PFSK-1 (cell line): ENCODE measurements around the gene SAPCD2.

Source experiments
- POLR2AphosphoS5 ChIP-seq: IDR thresholded peaks from 2 replicates; pipeline ENCODE4 v1.6.1; 2012; ENCODE audit warnings: low read depth, mild to moderate bottlenecking, control low read depth, low read length, moderate library complexity
- SIN3A ChIP-seq: IDR thresholded peaks from 2 replicates; pipeline ENCODE4 v1.6.1; 2012; ENCODE audit warnings: mild to moderate bottlenecking, low read length, moderate library complexity, borderline replicate concordance; ENCODE audit not compliant: insufficient read depth
- TAF1 ChIP-seq: IDR thresholded peaks from 2 replicates; pipeline ENCODE4 v1.6.1; 2012; ENCODE audit warnings: low read length, control low read depth, borderline replicate concordance; ENCODE audit not compliant: insufficient read depth
- TF ChIP-seq, protein P1 (sequence below), 2 experiments: IDR thresholded peaks; 2 replicates each; pipeline versions ENCODE4 v1.6.1 to v1.8.0; 2011 to 2012; ENCODE audit warnings: low read depth in 2 of 2, low read length in 2 of 2, control low read depth in 1 of 2, inconsistent platforms in 1 of 2, mild to moderate bottlenecking in 1 of 2, moderate library complexity in 1 of 2; ENCODE audit not compliant: insufficient read depth in 1 of 2

DNA sequence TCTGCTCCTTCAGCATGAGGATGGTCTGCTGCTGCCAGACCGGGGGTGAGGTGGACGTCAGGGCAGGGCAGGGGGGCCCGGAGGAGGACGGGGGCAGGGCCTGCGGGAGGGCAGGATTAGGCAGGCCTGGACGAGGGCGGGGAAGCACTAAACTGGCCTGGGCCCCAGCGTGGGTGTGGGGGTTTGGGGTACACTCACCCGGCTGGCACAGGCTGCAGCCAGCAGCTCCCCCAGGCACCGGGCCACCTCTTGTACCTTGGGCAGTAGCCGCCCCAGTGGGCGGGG lies 5.5 kb downstream of the SAPCD2 start:
- TF ChIP-seq, protein P1, sequence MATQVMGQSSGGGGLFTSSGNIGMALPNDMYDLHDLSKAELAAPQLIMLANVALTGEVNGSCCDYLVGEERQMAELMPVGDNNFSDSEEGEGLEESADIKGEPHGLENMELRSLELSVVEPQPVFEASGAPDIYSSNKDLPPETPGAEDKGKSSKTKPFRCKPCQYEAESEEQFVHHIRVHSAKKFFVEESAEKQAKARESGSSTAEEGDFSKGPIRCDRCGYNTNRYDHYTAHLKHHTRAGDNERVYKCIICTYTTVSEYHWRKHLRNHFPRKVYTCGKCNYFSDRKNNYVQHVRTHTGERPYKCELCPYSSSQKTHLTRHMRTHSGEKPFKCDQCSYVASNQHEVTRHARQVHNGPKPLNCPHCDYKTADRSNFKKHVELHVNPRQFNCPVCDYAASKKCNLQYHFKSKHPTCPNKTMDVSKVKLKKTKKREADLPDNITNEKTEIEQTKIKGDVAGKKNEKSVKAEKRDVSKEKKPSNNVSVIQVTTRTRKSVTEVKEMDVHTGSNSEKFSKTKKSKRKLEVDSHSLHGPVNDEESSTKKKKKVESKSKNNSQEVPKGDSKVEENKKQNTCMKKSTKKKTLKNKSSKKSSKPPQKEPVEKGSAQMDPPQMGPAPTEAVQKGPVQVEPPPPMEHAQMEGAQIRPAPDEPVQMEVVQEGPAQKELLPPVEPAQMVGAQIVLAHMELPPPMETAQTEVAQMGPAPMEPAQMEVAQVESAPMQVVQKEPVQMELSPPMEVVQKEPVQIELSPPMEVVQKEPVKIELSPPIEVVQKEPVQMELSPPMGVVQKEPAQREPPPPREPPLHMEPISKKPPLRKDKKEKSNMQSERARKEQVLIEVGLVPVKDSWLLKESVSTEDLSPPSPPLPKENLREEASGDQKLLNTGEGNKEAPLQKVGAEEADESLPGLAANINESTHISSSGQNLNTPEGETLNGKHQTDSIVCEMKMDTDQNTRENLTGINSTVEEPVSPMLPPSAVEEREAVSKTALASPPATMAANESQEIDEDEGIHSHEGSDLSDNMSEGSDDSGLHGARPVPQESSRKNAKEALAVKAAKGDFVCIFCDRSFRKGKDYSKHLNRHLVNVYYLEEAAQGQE (IDR thresholded peaks at IDR 0.05; ENCODE audit: insufficient read depth in 1 of 2, low read depth in 2 of 2, low read length in 2 of 2), result no peak
- TF ChIP-seq POLR2AphosphoS5, result no peak
- no peak for TF ChIP-seq TAF1
- TF ChIP-seq SIN3A, result no peak
